HG03460 (cell line): ENCODE results near the gene WWC2.
"Not testable (repeated sequence)": the region's sequence is repeated elsewhere in the genome, so short reads cannot be mapped to it uniquely, and the experiment has no call there.

Source experiments
- ATAC-seq: cut with Tn5 transposase; IDR thresholded peaks from one replicate; pipeline ENCODE4 v1.9.1; 2021; ENCODE audit not compliant: unreplicated experiment

WWC2 gene

GRCh38 chr4:183141997-183142396, 42.9 kb downstream of the WWC2 start:
- no peak for ATAC-seq

GRCh38 chr4:183142571-183143550, 43.8 kb downstream of the WWC2 start:
- no peak for ATAC-seq

DNA sequence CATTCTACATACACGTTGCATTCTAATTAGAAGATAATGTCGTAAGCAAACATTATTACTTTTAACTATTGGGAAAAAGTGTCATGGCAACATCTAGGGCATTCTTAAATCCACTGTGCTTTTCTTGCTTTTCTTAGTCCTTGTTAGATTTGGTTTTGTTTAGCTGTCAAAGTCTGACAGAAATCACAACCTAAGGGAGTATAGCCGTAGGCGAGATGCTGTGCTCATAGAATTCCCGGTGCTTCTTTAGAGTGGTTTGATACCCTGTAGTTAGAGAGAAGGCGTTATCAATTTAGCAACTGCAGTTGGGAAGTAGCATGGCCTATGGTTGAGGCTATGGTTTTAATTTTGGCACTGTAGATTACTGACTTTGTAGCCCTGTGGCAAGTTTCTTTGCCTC, 45.7 kb downstream of the WWC2 start:
- ATAC-seq = no peak

- no peak for ATAC-seq
Measured at GRCh38 chr4:183145773-183146172, 46.7 kb downstream of the WWC2 start.

DNA sequence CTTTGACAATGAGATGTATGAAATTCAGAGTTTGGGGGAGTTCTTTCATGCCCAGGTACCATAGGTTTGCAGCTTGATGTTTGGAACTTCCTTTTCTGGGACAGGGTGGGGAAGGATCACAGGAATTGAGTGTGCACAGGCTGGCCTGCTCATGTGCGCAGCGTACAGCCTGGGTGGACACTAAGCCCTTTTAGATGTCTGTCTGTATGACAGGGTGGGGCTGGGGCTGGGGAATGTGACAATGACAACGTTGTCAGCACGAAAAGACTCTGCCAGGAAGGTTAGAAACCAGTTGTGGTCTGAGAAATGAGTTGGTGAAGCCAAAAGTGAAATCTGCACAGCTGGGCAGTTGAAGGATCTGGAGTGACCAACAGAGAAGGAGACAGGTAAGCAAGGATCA, 47.4 kb downstream of the WWC2 start:
- no peak for ATAC-seq

GRCh38 chr4:183147196-183147595, 48.1 kb downstream of the WWC2 start:
- no peak for ATAC-seq

- ATAC-seq = no peak
Measured at GRCh38 chr4:183147983-183148382, 48.9 kb downstream of the WWC2 start.

DNA sequence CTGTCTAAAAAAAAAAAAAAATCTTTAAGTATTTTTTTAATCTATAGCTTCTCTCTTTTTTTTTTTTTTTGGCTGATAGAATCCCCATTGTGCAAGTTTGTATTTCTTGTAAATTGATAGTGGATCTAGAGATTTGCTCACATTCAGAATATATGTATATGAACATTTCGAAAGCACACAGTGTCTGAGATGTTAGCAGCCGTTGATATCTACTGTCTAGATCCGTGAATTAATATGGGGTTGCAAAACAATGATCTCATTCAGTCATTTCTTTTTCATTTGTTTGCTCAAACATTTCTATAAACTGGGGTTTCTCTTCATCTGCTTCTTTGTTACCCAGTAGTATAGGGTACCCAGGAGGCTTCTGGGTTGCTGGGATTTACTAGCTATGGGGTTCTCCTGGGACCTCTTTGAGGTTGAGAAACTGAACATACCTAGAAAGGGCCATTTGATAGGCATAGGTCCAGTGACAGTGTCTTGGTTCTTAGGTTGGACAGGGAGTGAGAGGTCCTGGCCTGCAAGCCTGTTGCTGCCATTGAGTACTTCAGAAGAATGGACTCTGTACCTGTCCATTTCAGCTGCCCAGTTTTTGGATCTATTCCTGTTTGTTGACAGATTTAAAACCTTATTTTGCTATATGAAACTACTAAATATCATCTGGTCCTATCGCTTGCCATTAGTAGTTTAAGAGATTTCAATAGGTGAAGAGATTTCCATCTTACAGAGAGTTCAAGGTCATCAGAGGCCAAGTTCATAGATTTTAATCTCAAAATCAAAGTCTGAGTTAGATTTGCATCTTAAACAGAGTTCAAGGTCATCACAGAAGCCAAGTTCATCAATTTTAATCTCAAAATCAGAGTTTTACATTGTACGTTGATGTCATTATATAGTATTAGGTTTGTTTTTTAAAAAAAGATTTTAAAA, 50.8 kb downstream of the WWC2 start:
- ATAC-seq = no peak

DNA sequence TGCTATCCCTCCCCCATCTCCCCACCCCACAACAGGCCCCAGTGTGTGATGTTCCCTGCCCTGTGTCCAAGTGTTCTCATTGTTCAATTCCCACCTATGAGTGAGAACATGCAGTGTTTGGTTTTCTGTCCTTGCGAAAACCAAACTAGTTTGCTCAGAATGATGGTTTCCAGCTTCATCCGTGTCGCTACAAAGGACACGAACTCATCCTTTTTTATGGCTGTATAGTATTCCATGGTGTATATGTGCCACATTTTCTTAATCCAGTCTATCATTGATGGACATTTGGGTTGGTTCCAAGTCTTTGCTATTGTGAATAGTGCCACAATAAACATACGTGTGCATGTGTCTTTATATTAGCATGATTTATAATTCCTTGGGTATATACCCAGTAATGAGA, 51.6 kb downstream of the WWC2 start:
- not testable (repeated sequence) for ATAC-seq

DNA sequence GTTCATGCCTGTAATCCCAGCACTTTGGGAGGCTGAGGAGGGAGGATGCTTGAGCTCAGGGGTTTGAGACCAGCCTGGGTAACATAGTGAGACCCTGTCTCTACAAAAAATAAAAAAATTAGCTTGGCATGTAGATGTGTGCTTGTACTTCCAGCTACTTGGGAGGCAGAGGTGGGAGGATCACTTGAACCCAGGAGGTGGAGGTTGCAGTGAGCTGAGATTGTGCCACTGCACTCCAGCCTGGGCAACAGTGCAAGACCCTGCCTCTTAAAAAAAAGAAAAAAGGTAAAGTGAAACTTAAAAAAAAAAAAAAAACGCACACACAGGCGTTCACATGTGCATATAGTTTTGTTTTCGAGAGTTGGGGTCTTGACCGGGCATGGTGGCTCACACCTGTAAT, 53.2 kb downstream of the WWC2 start:
- ATAC-seq = not testable (repeated sequence)

DNA sequence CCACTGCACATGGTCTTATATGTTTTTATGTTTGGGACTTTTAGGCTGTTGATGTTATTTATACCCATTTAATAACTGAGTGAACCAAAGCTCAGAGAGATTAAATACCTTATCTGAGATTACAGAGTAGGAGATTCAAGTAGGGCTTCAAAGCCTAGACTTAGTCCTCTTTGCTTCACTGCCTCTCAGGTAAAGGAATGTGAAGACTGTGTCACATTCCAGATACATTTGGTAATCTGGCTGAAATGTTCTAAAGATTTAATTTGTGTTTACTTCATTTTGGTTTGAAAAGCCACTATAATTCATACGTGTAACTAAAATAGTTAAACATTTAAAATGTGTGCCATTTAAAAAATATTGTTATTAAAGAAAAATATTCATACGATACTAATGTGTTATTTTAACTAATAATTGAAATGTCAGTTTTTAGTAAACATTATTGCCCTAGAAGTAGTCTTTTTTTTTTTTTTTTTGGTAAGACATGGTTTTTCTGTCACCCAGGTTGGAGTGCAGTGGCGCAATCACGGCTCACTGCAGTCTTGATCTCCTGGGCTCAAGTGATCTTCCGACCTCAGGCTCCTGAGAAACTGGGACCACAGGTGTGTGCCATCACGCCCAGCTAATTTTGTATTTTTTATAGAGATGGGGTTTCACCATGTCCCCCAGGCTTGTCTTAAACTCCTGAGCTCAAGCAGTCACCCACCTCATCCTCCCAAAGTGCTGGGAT, 54.3 kb downstream of the WWC2 start:
- ATAC-seq = no peak

DNA sequence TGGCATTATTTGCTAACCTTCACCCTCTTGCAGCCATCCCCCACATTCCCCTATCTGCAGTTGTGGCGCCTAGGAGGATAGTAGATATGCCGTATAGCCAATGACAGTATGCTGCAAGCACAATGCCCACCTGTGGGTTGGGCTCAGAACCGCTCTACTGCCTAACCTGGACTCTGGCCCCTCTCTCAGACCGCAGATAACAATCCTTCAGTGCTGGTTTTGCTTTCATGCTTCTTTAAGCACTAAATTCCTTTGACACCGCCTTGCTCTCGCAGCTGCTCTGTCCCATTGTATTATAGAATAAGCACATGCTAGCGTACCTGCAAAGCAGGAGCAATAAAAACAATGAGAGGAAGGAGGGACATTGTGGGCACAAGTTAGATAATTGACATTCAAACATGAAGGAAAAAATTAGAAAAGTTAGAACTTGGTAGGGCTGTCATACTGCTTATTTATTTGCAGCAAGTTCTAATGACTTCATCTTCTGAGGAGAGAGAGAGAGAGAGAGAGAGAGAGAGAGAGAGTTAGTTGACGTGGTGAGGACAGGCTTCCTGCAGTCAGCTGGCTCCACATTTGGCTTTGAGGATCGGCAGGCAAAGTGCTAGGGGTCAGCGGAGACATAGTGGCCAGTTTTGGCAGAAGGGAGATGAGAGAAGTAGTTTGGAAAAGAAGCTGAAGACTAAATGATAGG, 55.8 kb downstream of the WWC2 start:
- no peak for ATAC-seq

DNA sequence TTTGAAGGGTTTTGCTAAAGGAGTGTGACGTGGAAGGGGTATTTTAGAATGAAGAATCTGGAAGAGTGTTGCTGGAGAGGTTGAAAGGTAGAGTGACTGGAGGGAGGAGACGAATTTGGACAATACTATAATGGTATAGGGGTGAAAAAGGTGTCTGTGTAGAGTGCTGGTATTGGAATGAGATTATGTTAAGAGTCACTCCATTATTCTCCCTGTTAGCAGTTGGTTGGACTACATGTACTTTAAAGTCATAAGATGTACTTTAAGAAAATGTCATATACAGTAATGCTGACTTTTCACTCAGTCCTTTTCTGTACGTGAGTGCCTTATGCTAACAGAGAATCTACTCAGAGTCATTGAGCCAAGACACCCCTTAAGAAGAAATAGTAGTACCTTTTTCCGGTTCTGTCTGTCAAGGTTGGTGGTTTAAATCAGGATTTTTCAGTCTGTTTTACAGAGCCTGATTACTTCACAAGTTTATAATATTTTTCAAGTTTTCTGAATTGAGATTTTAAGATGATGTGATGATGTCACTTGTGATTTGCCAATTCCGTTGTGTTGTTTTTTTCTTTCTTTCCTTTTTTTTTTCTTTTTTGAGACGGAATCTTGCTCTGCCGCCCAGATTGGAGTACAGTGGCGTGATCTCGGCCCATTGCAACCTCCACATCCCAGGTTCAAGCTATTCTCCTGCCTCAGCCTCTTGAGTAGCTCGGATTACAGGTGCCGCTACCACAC, 56.6 kb downstream of the WWC2 start:
- no peak for ATAC-seq

GRCh38 chr4:183157215-183157614, 58.2 kb downstream of the WWC2 start:
- no peak for ATAC-seq

DNA sequence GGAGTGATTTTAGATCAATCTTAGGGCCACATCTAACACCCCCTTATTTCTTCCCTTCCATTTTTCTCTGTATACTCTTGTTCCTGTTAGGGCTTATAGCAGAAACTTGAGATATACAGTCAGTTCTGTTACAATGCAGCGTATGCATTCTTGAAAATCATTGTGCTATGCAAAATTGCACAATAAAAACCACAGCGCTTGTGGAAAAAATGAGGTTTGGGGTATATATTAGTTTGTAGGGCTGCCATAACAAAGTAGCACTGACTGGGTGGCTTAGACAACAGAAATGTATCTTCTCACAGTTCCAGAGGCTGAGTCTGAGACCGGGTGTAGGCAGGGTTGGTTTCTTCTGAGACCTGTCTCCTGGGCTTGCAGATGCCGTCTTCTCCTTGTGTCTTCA, 59.0 kb downstream of the WWC2 start:
- ATAC-seq = no peak

GRCh38 chr4:183161630-183162029, 62.6 kb downstream of the WWC2 start:
- no peak for ATAC-seq

DNA sequence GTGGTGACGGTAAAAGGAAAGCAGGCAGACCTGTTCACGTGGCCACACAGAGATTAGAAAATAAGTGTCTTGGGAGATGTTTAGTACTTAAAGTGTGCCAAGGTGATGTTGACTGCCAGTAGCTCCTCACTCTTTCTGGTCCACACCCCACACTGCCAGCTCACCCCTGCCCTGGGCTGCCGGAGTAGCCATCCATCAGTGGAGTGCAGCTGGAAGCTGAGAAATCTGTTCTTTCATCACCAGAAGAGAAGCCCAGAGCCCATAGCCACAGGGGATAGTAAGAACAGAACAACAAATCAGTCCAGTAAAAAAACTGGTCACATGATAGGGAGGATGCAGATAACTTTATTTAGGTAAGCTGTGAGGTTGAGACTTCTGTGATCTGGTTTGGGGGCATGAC, 64.1 kb downstream of the WWC2 start:
- no peak for ATAC-seq

GRCh38 chr4:183164963-183165362, 65.9 kb downstream of the WWC2 start:
- ATAC-seq = no peak

DNA sequence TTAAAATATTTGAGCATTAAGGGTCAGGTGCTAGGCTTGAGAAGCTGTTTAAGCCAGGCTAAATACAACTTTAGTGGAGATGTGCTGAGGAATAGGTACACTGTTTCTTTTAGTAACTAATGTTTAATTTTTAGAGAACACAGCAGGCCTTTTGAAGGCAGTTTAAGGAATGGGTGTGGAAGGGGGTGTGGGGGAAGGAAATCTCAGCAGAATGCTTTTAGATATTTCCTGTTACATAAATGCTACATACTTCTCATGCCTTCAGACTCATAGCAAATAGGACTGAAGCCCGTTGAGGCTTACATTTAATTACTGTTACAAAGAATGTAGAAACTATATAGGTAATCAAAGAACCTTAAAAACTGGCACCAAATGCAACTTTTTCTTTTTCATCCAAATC, 66.3 kb downstream of the WWC2 start:
- ATAC-seq = no peak

DNA sequence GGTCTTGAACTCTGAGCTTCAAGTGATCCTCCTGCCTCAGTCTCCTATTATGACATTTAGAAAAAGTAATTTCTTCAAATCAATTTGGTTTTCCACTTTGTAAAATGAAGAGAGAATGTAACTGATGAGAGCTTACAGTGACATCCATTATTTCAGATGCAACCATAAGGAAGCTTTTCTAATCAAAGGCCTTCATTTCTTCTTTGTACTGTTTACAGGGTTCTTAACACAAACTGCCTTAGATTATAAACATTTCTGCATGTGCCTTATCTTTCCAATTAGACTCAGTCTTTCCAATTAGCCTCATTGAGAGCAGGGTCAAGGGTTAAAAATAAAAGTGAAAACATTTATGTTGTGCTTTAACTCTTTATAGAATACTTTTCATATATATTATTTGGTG, 71.8 kb downstream of the WWC2 start:
- no peak for ATAC-seq
